Sigmoid colon (tissue), 4 donors: ENCODE results near the gene DNPH1.

ENCODE experiments used
- CTCF ChIP-seq, 4 experiments: fragments of 450-650 bp in 3 of 4; fragments of 200-600 bp in 1 of 4; IDR thresholded peaks; one replicate each; pipeline ENCODE4 v1.5.1; 2016 to 2019; ENCODE audit warnings: antibody characterized with exemption in 4 of 4, mild to moderate bottlenecking in 3 of 4, moderate library complexity in 2 of 4
- EP300 ChIP-seq, 4 donors: sonication (generic); formaldehyde crosslinking; IDR thresholded peaks; one replicate each; pipeline ENCODE4 v1.6.1; 2017; ENCODE audit warnings: antibody characterized with exemption in 4 of 4
- POLR2AphosphoS5 ChIP-seq, 4 donors: sonication (generic); formaldehyde crosslinking; IDR thresholded peaks; one replicate each; pipeline ENCODE4 v1.6.1; 2017; ENCODE audit warnings: antibody characterized with exemption in 4 of 4

GRCh38 chr6:43231735-43232450 lies 2.6 kb upstream of the DNPH1 start:
- TF ChIP-seq CTCF (IDR thresholded peaks at IDR 0.05) (no peak), POLR2AphosphoS5 (IDR thresholded peaks at IDR 0.05) (no peak), EP300 (IDR thresholded peaks at IDR 0.05) (no peak)
